Left ventricle myocardium inferior (tissue), 1 donor: Measurements from ENCODE around the gene MYO5B. TPM values are rescaled to one million over a fixed set of nuclear protein-coding genes. Genes with fewer than 3 reads are reported as not detected.

ENCODE experiments used
- DNase-seq: peaks from one replicate; pipeline ENCODE4 v3.0.0-alpha.2; 2020
- H3K27ac ChIP-seq: fragments of 200-600 bp; replicated peaks from 2 replicates; pipeline ENCODE4 v1.8.0; 2021
- H3K27me3 ChIP-seq: fragments of 200-600 bp; 2 replicates; pipeline ENCODE4 v1.8.0; 2021; ENCODE audit warnings: low read depth
- H3K36me3 ChIP-seq: fragments of 200-600 bp; 2 replicates; pipeline ENCODE4 v1.8.0; 2021
- H3K4me1 ChIP-seq: fragments of 200-600 bp; 2 replicates; pipeline ENCODE4 v1.8.0; 2021
- H3K4me3 ChIP-seq: fragments of 200-600 bp; 2 replicates; pipeline ENCODE4 v1.8.0; 2021; ENCODE audit warnings: mild to moderate bottlenecking, moderate library complexity
- H3K9me3 ChIP-seq: fragments of 200-600 bp; replicated peaks from 2 replicates; pipeline ENCODE4 v1.8.0; 2021
- intact Hi-C: fragments of 100-400 bp; cut with micrococcal nuclease; formaldehyde crosslinking; loops from one replicate; pipeline ENCODE4 v1.11.0; 2022
- total RNA-seq: library from RNA; stranded (reverse); fragmentation: NEBNext Ultra II Directional; extraction: Animal tissue kit (Norgen Biotek cat#: 25700); gene quantifications from one replicate; pipeline ENCODE4 v1.2.1, GENCODE V29; 2021
- TF ChIP-seq, protein P1 (sequence below): fragments of 200-600 bp; IDR thresholded peaks from 2 replicates; pipeline ENCODE4 v1.8.0; 2021; ENCODE audit warnings: antibody characterized with exemption, mild to moderate bottlenecking, borderline replicate concordance
- donor health status: DM: no; HTN: yes; CAD: no; lungs with severe emphysema.

Gene MYO5B
- total RNA-seq, 1 donor from 2014 or later = 0.44 TPM

DNA sequence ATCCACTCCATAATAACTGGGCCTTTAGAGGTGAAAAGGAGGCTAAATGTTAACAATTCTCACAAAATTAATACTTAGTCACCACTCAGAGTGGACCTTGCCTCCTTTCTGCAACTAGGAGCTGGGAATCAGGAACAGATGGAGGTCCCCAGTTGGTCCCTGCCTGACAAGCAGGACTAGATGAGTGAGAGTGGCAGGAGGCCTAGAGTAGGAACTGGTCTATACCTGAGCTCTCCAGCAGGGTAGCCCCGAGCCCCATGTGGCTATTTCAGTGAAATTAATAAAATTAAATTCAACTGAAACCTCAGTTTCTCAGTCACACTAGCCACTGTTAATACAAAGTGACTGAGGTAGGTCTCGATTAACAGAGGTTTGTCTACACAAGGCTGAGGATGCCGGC, 150.5 kb downstream of the MYO5B start:
- H3K4me3 ChIP-seq = no peak overlapping the region
- no peaks in the 10 kb centered on the region for H3K4me1 ChIP-seq
- H3K27ac ChIP-seq = no peak overlapping the region
- no peaks in the 10 kb centered on the region for H3K36me3 ChIP-seq
- DNase-seq = no peak
- intact Hi-C loops = no loop called here
- TF ChIP-seq, protein P1, sequence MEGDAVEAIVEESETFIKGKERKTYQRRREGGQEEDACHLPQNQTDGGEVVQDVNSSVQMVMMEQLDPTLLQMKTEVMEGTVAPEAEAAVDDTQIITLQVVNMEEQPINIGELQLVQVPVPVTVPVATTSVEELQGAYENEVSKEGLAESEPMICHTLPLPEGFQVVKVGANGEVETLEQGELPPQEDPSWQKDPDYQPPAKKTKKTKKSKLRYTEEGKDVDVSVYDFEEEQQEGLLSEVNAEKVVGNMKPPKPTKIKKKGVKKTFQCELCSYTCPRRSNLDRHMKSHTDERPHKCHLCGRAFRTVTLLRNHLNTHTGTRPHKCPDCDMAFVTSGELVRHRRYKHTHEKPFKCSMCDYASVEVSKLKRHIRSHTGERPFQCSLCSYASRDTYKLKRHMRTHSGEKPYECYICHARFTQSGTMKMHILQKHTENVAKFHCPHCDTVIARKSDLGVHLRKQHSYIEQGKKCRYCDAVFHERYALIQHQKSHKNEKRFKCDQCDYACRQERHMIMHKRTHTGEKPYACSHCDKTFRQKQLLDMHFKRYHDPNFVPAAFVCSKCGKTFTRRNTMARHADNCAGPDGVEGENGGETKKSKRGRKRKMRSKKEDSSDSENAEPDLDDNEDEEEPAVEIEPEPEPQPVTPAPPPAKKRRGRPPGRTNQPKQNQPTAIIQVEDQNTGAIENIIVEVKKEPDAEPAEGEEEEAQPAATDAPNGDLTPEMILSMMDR = no peak
- no peaks in the 10 kb centered on the region for H3K9me3 ChIP-seq
- peaks cover 42% of the 10 kb centered on the region for H3K27me3 ChIP-seq

DNA sequence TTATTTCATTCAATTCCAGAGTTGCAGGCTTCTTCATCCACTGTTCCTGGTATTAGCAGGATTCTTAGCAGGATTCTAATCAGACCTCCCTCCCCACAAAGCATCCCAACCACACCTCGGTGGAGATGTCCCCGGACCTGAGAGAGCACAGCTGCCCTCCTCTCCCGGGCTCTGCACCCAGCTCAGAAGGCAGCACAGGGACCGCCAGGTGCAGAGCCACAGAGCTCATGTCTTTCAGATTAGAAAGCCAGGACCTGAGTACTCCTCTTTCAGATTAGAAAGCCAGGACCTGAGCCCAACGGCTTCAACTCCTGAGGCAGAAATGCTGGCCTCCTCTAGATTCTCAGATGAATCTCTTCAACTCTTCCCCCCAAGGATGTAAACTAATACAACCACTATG, 152.3 kb downstream of the MYO5B start:
- Histone ChIP-seq H3K9me3 (no peaks in the 10 kb centered on the region), H3K4me3 (no peak overlapping the region), H3K27ac (no peak overlapping the region), H3K36me3 (no peaks in the 10 kb centered on the region), H3K27me3 (peaks cover 46% of the 10 kb centered on the region), H3K4me1 (no peaks in the 10 kb centered on the region)
- DNase-seq = no peak
- intact Hi-C loops = no loop called here
- TF ChIP-seq, protein P1 = no peak

DNA sequence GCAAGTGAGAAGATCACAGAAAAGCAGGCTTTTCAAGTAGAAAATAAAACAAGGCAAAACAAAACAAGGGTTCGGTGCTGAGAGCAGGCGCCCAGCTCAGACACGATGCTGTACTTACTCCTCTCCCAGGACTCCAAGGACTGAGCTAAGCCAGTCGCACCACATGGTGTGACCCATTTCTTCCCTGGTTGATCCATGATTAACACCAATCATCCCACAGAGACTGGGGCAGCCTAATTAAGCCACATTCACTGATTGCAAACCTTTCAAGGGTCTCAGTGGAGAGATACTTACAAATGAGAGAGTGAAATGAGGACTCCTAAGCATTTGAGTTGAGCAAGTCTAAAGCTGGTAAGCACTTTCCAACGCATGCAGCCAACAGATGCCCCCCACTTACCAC, 155.2 kb downstream of the MYO5B start:
- no peak overlapping the region for H3K27ac ChIP-seq
- TF ChIP-seq, protein P1 = no peak
- no peak overlapping the region for H3K4me3 ChIP-seq
- intact Hi-C loops = no loop called here
- peaks cover 60% of the 10 kb centered on the region for H3K27me3 ChIP-seq
- H3K4me1 ChIP-seq = no peaks in the 10 kb centered on the region
- H3K9me3 ChIP-seq = no peaks in the 10 kb centered on the region
- no peak for DNase-seq
- H3K36me3 ChIP-seq = no peaks in the 10 kb centered on the region

DNA sequence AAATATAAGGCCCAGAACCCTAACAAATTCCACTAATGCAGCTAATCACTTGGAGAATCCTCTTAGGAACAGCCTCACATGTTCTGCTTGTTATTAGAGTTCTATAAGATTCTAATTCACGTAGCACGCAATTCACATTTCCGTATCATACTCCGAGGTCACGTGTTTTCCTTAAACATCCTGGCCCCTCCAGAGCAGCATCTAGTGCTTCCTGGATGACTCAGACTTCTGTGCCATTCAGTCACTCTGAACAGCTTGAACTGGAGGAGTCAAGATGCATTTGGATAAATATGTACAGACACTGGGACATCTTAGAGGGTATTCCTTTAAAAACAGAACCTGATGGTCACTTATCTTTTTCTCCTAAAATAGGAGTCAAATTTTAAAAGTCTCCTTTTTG, 156.5 kb downstream of the MYO5B start:
- TF ChIP-seq, protein P1 = no peak
- intact Hi-C loops = no loop called here
- no peaks in the 10 kb centered on the region for H3K4me1 ChIP-seq
- H3K9me3 ChIP-seq = no peaks in the 10 kb centered on the region
- H3K27me3 ChIP-seq = peaks cover 60% of the 10 kb centered on the region
- no peak overlapping the region for H3K27ac ChIP-seq
- H3K4me3 ChIP-seq = no peak overlapping the region
- no peaks in the 10 kb centered on the region for H3K36me3 ChIP-seq
- DNase-seq = no peak

DNA sequence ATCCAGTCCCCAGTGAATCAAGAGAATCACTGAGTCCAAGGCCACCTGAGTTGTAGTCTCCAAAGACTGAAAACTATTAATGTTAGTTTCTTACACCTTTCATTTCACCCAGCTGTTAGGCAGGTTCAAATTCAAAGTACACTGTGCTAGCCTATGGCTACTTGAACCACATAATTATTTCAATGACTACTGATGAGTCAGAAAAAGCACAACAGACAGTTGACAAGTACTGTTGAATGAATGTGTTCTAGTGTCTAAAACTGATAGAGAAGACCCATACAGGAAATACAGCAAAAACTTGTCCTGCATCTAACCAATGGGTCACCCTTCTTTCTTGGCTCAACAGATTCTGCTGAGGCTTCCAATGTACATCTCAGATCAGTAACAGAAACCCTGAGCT, 160.9 kb downstream of the MYO5B start:
- Histone ChIP-seq H3K9me3 (no peaks in the 10 kb centered on the region), H3K27me3 (peaks cover 39% of the 10 kb centered on the region), H3K4me3 (no peak overlapping the region), H3K4me1 (no peaks in the 10 kb centered on the region), H3K36me3 (no peaks in the 10 kb centered on the region), H3K27ac (no peak overlapping the region)
- intact Hi-C loops = no loop called here
- no peak for DNase-seq
- TF ChIP-seq, protein P1 = no peak

DNA sequence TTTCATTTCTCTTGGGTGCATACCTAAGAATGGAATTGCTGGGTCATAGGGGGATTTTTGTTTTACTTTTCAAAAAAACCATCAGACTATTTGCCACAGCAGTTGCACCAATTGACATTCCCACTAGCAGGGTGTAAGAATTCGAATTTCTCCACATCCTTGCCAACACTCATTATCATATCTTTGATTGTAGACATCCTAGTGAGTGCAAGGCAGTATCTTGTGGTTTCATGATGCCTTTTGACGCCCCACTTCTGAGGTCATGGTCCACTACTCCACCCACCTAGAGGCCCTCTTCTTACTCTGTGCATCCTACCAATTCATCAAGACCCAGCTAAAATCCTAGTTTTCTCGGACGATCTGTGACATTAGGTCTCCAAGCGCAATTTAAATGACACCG, 161.9 kb downstream of the MYO5B start:
- no peaks in the 10 kb centered on the region for H3K36me3 ChIP-seq
- no peaks in the 10 kb centered on the region for H3K4me1 ChIP-seq
- no peak overlapping the region for H3K4me3 ChIP-seq
- intact Hi-C loops = no loop called here
- peaks cover 44% of the 10 kb centered on the region for H3K27me3 ChIP-seq
- no peak for DNase-seq
- H3K9me3 ChIP-seq = no peaks in the 10 kb centered on the region
- no peak overlapping the region for H3K27ac ChIP-seq
- TF ChIP-seq, protein P1 = no peak
